ENCODE data around the gene ALKAL2. TPM values are rescaled to one million over a fixed set of nuclear protein-coding genes. Genes with fewer than 3 reads are reported as not detected.

Gene ALKAL2
- total and polyA plus RNA-seq, 2 of the 13 experiments (the other 11 are each of a cell fraction or from before 2014, with no cell fraction given), result 0.22 to 1.7 TPM

- TF ChIP-seq ZNF234 (CRISPR knock-in tag; conservative IDR thresholded peaks at IDR 0.05), result peak; percentile 80
- TF ChIP-seq RFX5 (IDR thresholded peaks at IDR 0.05; ENCODE audit: low read depth, low read length), result peak; percentile 29; the same call in 1 of the 2 replicates
- TF ChIP-seq NFRKB (IDR thresholded peaks at IDR 0.05), result no peak
- no peak for TF ChIP-seq CENPX (CRISPR knock-in tag; IDR thresholded peaks at IDR 0.05)
- peak; percentile 70; the same call in 1 of the 2 replicates for TF ChIP-seq GATA4 (IDR thresholded peaks at IDR 0.05; ENCODE audit: borderline replicate concordance, low read depth)
- TF ChIP-seq RBFOX2 (IDR thresholded peaks at IDR 0.05; ENCODE audit: low read depth, low read length), result peak; percentile 99
- TF ChIP-seq GMEB1 (CRISPR knock-in tag; IDR thresholded peaks at IDR 0.05; ENCODE audit: borderline replicate concordance), result peak; percentile 97
- 0 out of 2 replicates have a peak, but pooled peaks have one; percentile 7 for TF ChIP-seq GATAD2A (CRISPR knock-in tag; IDR thresholded peaks at IDR 0.05)
- 0 out of 2 replicates have a peak, but pooled peaks have one; percentile 61 for TF ChIP-seq ZNF124 (CRISPR knock-in tag; IDR thresholded peaks at IDR 0.05)
- TF ChIP-seq, protein P1, sequence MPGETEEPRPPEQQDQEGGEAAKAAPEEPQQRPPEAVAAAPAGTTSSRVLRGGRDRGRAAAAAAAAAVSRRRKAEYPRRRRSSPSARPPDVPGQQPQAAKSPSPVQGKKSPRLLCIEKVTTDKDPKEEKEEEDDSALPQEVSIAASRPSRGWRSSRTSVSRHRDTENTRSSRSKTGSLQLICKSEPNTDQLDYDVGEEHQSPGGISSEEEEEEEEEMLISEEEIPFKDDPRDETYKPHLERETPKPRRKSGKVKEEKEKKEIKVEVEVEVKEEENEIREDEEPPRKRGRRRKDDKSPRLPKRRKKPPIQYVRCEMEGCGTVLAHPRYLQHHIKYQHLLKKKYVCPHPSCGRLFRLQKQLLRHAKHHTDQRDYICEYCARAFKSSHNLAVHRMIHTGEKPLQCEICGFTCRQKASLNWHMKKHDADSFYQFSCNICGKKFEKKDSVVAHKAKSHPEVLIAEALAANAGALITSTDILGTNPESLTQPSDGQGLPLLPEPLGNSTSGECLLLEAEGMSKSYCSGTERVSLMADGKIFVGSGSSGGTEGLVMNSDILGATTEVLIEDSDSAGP (CRISPR knock-in tag; IDR thresholded peaks at IDR 0.05; ENCODE audit: borderline replicate concordance), result peak; percentile 94
- TF ChIP-seq ZNF10 (CRISPR knock-in tag; IDR thresholded peaks at IDR 0.05; ENCODE audit: borderline replicate concordance, low read depth), result no peak
- TF ChIP-seq SPEN (CRISPR knock-in tag; IDR thresholded peaks at IDR 0.05; ENCODE audit: low read depth), result peak; percentile 94
- TF ChIP-seq, protein P2, sequence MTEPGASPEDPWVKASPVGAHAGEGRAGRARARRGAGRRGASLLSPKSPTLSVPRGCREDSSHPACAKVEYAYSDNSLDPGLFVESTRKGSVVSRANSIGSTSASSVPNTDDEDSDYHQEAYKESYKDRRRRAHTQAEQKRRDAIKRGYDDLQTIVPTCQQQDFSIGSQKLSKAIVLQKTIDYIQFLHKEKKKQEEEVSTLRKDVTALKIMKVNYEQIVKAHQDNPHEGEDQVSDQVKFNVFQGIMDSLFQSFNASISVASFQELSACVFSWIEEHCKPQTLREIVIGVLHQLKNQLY (CRISPR knock-in tag; IDR thresholded peaks at IDR 0.05), result peak; percentile 52; the same call in 1 of the 2 replicates
- 0 out of 2 replicates have a peak, but pooled peaks have one; percentile 82 for TF ChIP-seq ZNF550 (CRISPR knock-in tag; IDR thresholded peaks at IDR 0.05; ENCODE audit: borderline replicate concordance)
- TF ChIP-seq ZNF513 (CRISPR knock-in tag; conservative IDR thresholded peaks at IDR 0.05), result no peak
- no peak for TF ChIP-seq SNAI1 (CRISPR knock-in tag; IDR thresholded peaks at IDR 0.05; ENCODE audit: borderline replicate concordance)
- 0 out of 2 replicates have a peak, but pooled peaks have one; percentile 55 for TF ChIP-seq KLF15 (CRISPR knock-in tag; IDR thresholded peaks at IDR 0.05; ENCODE audit: borderline replicate concordance)
- TF ChIP-seq ZNF441 (CRISPR knock-in tag; IDR thresholded peaks at IDR 0.05; ENCODE audit: borderline replicate concordance), result peak; percentile 96
- peak; percentile 48; the same call in 1 of the 2 replicates for TF ChIP-seq ELF3 (CRISPR knock-in tag; IDR thresholded peaks at IDR 0.05)
- TF ChIP-seq ZMYM2 (CRISPR knock-in tag; IDR thresholded peaks at IDR 0.05), result no peak
- TF ChIP-seq TBX3 (IDR thresholded peaks at IDR 0.05; ENCODE audit: borderline replicate concordance), result 0 out of 2 replicates have a peak, but pooled peaks have one; percentile 25
- TF ChIP-seq GABPA (IDR thresholded peaks at IDR 0.05; ENCODE audit: low read depth, low read length), result no peak
- no peak for TF ChIP-seq GABPA (CRISPR knock-in tag; IDR thresholded peaks at IDR 0.05; ENCODE audit: low read depth)
- TF ChIP-seq POGZ (CRISPR knock-in tag; IDR thresholded peaks at IDR 0.05), result peak; percentile 87; the same call in 1 of the 2 replicates
- TF ChIP-seq ZNF790 (CRISPR knock-in tag; IDR thresholded peaks at IDR 0.05; ENCODE audit: borderline replicate concordance), result no peak
Measured at GRCh38 chr2:264493-265468, 23.1 kb downstream of the ALKAL2 start, which contains the start of gene ACP1 (continued).

Data from HepG2 (cell line).